Loucy (cell line): ENCODE results near the gene PPEF1.

Experiments used
- EZH2phosphoT487 ChIP-seq: fragments of 200-600 bp; IDR thresholded peaks from 2 replicates; pipeline ENCODE4 v1.6.1; 2018; ENCODE audit warnings: antibody characterized with exemption, mild to moderate bottlenecking, moderate library complexity, borderline replicate concordance
- TF ChIP-seq, protein P1 (sequence below): fragments of 200-600 bp; sonication (generic); conservative IDR thresholded peaks from 2 replicates; pipeline ENCODE4 v1.5.1; 2014; ENCODE audit warnings: mild to moderate bottlenecking, antibody characterized with exemption, low read length

DNA sequence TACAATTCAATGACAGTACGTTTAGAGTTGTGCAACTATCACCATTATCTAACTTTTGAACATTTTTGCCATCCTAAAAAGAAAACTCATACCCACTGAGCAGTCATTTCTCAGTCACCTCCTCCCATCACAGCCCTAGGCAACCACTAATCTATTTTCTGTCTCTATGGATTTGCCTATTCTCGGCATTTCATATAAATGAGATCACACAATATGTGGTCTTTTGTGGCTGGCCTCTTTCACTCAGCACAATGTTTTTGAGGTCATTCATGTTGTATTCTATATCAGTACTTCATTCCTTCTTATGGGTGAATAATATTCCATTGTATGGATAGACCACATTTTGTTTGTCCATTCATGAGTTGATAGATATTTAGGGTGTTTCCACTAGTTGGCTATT, 103.0 kb downstream of the PPEF1 start:
- TF ChIP-seq, protein P1, sequence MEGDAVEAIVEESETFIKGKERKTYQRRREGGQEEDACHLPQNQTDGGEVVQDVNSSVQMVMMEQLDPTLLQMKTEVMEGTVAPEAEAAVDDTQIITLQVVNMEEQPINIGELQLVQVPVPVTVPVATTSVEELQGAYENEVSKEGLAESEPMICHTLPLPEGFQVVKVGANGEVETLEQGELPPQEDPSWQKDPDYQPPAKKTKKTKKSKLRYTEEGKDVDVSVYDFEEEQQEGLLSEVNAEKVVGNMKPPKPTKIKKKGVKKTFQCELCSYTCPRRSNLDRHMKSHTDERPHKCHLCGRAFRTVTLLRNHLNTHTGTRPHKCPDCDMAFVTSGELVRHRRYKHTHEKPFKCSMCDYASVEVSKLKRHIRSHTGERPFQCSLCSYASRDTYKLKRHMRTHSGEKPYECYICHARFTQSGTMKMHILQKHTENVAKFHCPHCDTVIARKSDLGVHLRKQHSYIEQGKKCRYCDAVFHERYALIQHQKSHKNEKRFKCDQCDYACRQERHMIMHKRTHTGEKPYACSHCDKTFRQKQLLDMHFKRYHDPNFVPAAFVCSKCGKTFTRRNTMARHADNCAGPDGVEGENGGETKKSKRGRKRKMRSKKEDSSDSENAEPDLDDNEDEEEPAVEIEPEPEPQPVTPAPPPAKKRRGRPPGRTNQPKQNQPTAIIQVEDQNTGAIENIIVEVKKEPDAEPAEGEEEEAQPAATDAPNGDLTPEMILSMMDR = no peak
- TF ChIP-seq EZH2phosphoT487 = no peak
